IPS-18c (cell line): ENCODE measurements around the gene NINL.
A peak's percentile ranks its signal among the peaks of the same experiment; 100 is the strongest.
"Not testable (repeated sequence)": the region's sequence is repeated elsewhere in the genome, so short reads cannot be mapped to it uniquely, and the experiment has no call there.

Source experiments
- H3K4me3 ChIP-seq: 2 replicates; pipeline ENCODE4 v1.7.0; 2013; ENCODE audit warnings: low read depth, mild to moderate bottlenecking, low read length, moderate library complexity; ENCODE audit not compliant: insufficient read depth
- H3K9me3 ChIP-seq: one replicate; pipeline ENCODE4 v1.6.1; 2013; ENCODE audit warnings: mild to moderate bottlenecking, low read length, moderate library complexity; ENCODE audit not compliant: control insufficient read depth, insufficient read depth

Gene NINL

GRCh38 chr20:25525295-25525694 is 60.0 kb downstream of the NINL start:
- no peaks in the 10 kb centered on the region for H3K9me3 ChIP-seq
- H3K4me3 ChIP-seq: no peak overlapping the region

- Histone ChIP-seq H3K4me3 (no peak overlapping the region), H3K9me3 (peaks cover 1% of the 10 kb centered on the region)
Measured at GRCh38 chr20:25521382-25521781, 63.9 kb downstream of the NINL start.

GRCh38 chr20:25517124-25517523 is 68.2 kb downstream of the NINL start:
- Histone ChIP-seq H3K9me3 (peaks cover 17% of the 10 kb centered on the region), H3K4me3 (no peak overlapping the region)

- Histone ChIP-seq H3K9me3 (peaks cover 17% of the 10 kb centered on the region), H3K4me3 (peak overlapping the region; percentile 9; the same call in 1 of the 2 replicates)
Measured at GRCh38 chr20:25514747-25515340, 70.5 kb downstream of the NINL start.

- peaks cover 17% of the 10 kb centered on the region for H3K9me3 ChIP-seq
- peak overlapping the region; percentile 9; the same call in 1 of the 2 replicates for H3K4me3 ChIP-seq
Measured at GRCh38 chr20:25514195-25514594, 71.1 kb downstream of the NINL start.

GRCh38 chr20:25512709-25513108 is 72.6 kb downstream of the NINL start:
- Histone ChIP-seq H3K9me3 (peaks cover 17% of the 10 kb centered on the region), H3K4me3 (no peak overlapping the region)

GRCh38 chr20:25511183-25511582 is 74.1 kb downstream of the NINL start:
- no peak overlapping the region for H3K4me3 ChIP-seq
- H3K9me3 ChIP-seq: peaks cover 15% of the 10 kb centered on the region

- Histone ChIP-seq H3K9me3 (peaks cover 11% of the 10 kb centered on the region), H3K4me3 (no peak overlapping the region)
Measured at GRCh38 chr20:25510721-25511120, 74.6 kb downstream of the NINL start.

- peaks cover 8% of the 10 kb centered on the region for H3K9me3 ChIP-seq
- H3K4me3 ChIP-seq: no peak overlapping the region
Measured at GRCh38 chr20:25510202-25510601, 75.1 kb downstream of the NINL start.

GRCh38 chr20:25509084-25509483 is 76.2 kb downstream of the NINL start:
- Histone ChIP-seq H3K9me3 (peaks cover 2% of the 10 kb centered on the region), H3K4me3 (no peak overlapping the region)

GRCh38 chr20:25508083-25508770 is 77.1 kb downstream of the NINL start:
- no peak overlapping the region for H3K4me3 ChIP-seq
- H3K9me3 ChIP-seq: peaks cover 2% of the 10 kb centered on the region

GRCh38 chr20:25507385-25508082 is 77.8 kb downstream of the NINL start:
- peaks cover 2% of the 10 kb centered on the region for H3K9me3 ChIP-seq
- no peak overlapping the region for H3K4me3 ChIP-seq

GRCh38 chr20:25504366-25505135 is 80.8 kb downstream of the NINL start:
- Histone ChIP-seq H3K9me3 (peaks cover 2% of the 10 kb centered on the region), H3K4me3 (no peak overlapping the region)

GRCh38 chr20:25503936-25504335 is 81.4 kb downstream of the NINL start:
- peaks cover 2% of the 10 kb centered on the region for H3K9me3 ChIP-seq
- H3K4me3 ChIP-seq: no peak overlapping the region

- H3K4me3 ChIP-seq, H3K9me3 ChIP-seq: not testable (repeated sequence)
Measured at GRCh38 chr20:25503051-25503639, 82.2 kb downstream of the NINL start.

GRCh38 chr20:25500880-25501351 is 84.4 kb downstream of the NINL start:
- H3K4me3 ChIP-seq: no peak overlapping the region
- H3K9me3 ChIP-seq: peaks cover 2% of the 10 kb centered on the region

- H3K4me3 ChIP-seq: no peak overlapping the region
- H3K9me3 ChIP-seq: peaks cover 2% of the 10 kb centered on the region
Measured at GRCh38 chr20:25499855-25500434, 85.4 kb downstream of the NINL start.
